GM19193 (cell line): ENCODE results near the gene SLC35E3.

Source experiments
- POLR2A ChIP-seq: IDR thresholded peaks from 4 replicates; pipeline ENCODE4 v1.6.1; 2011; ENCODE audit not compliant: insufficient read depth, insufficient read length; ENCODE audit errors: extremely low read depth

Gene SLC35E3

GRCh38 chr12:68815232-68815927 is 69.4 kb downstream of the SLC35E3 start:
- TF ChIP-seq POLR2A, result no peak

GRCh38 chr12:68815928-68816800 is 70.2 kb downstream of the SLC35E3 start:
- no peak for TF ChIP-seq POLR2A

- peak; percentile 37 for TF ChIP-seq POLR2A
Measured at GRCh38 chr12:68819481-68819880, 73.5 kb downstream of the SLC35E3 start.

GRCh38 chr12:68821357-68822188 is 75.6 kb downstream of the SLC35E3 start:
- TF ChIP-seq POLR2A, result peak; percentile 38

- TF ChIP-seq POLR2A, result no peak
Measured at GRCh38 chr12:68823696-68824095, 77.7 kb downstream of the SLC35E3 start.

- TF ChIP-seq POLR2A, result peak; percentile 13
Measured at GRCh38 chr12:68824131-68824530, 78.2 kb downstream of the SLC35E3 start.

- no peak for TF ChIP-seq POLR2A
Measured at GRCh38 chr12:68824597-68825250, 78.7 kb downstream of the SLC35E3 start.

GRCh38 chr12:68825569-68826217 is 79.7 kb downstream of the SLC35E3 start:
- TF ChIP-seq POLR2A, result no peak

- no peak for TF ChIP-seq POLR2A
Measured at GRCh38 chr12:68827895-68828671, 82.1 kb downstream of the SLC35E3 start.

GRCh38 chr12:68828672-68829068 is 82.7 kb downstream of the SLC35E3 start:
- no peak for TF ChIP-seq POLR2A
